Esophagus muscularis mucosa (tissue), 4 donors: ENCODE results near the gene PLEKHG4. TPM values are rescaled to one million over a fixed set of nuclear protein-coding genes. Genes with fewer than 3 reads are reported as not detected.

Source experiments
- DNase-seq: peaks from one replicate; pipeline ENCODE4 v3.0.0-alpha.2; 2017; ENCODE audit errors: extremely low spot score
- H3K27ac ChIP-seq, 4 donors: fragments of 200-600 bp; sonication (generic); replicated peaks in 1 of 4; 1 replicate in 3 of 4; 2 replicates in 1 of 4; pipeline ENCODE4 v1.5.1; 2016 to 2019; ENCODE audit warnings: mild to moderate bottlenecking in 1 of 4
- H3K27me3 ChIP-seq, 4 donors: fragments of 200-600 bp; sonication (generic); one replicate each; pipeline versions ENCODE4 v1.5.1 to v1.6.0; 2016 to 2019
- H3K36me3 ChIP-seq, 4 donors: fragments of 200-600 bp; sonication (generic); one replicate each; pipeline ENCODE4 v1.5.1; 2016 to 2019
- H3K4me1 ChIP-seq, 4 donors: fragments of 200-600 bp; sonication (generic); one replicate each; pipeline ENCODE4 v1.5.1; 2016 to 2019
- H3K4me3 ChIP-seq, 4 donors: fragments of 200-600 bp; sonication (generic); 1 replicate in 2 of 4; 2 replicates in 2 of 4; pipeline ENCODE4 v1.5.1; 2016 to 2019; ENCODE audit warnings: mild to moderate bottlenecking in 4 of 4, moderate library complexity in 1 of 4
- H3K9me3 ChIP-seq, 4 donors: fragments of 200-600 bp; sonication (generic); 1 replicate in 3 of 4; 2 replicates in 1 of 4; pipeline ENCODE4 v1.5.1; 2016 to 2019
- CTCF ChIP-seq, 3 experiments: fragments of 200-600 bp in 2 of 3; fragments of 450-650 bp in 1 of 3; sonication (generic) in 2 of 3; IDR thresholded peaks; one replicate each; pipeline ENCODE4 v1.5.1; 2017 to 2019; ENCODE audit warnings: antibody characterized with exemption in 3 of 3, mild to moderate bottlenecking in 2 of 3, moderate library complexity in 1 of 3
- EP300 ChIP-seq: sonication (generic); formaldehyde crosslinking; IDR thresholded peaks from one replicate; pipeline ENCODE4 v1.6.1; 2017; ENCODE audit warnings: antibody characterized with exemption
- POLR2A ChIP-seq: fragments of 450-650 bp; IDR thresholded peaks from one replicate; pipeline ENCODE4 v1.6.1; 2017; ENCODE audit warnings: antibody characterized with exemption, moderate library complexity, mild to moderate bottlenecking, low read depth
- POLR2AphosphoS5 ChIP-seq, 2 donors: sonication (generic); formaldehyde crosslinking; IDR thresholded peaks; one replicate each; pipeline ENCODE4 v1.6.1; 2017; ENCODE audit warnings: antibody characterized with exemption in 2 of 2
- WGBS: methylation state at CpG from one replicate; pipeline ENCODE4 v1.1.5; 2018; 5-methylcytosine and 5-hydroxymethylcytosine counted together
- intact Hi-C: fragments of 100-400 bp; cut with DNase I; formaldehyde crosslinking; loops from one replicate; pipeline ENCODE4 v1.15.1; 2023
- total RNA-seq, 4 donors: library from RNA; depleted of rRNA; stranded (reverse); fragments of >200 nt; gene quantifications; one replicate each; pipeline versions ENCODE4 v1.1.0 to v1.2.1, GENCODE V29; 2016

PLEKHG4 gene
- total RNA-seq, 4 donors from 2014 or later = 3.0 to 8.7 (median 3.2) TPM

GRCh38 chr16:67247192-67248072 lies 31.9 kb upstream of the PLEKHG4 start, which contains the start of gene FHOD1:
Gene FHOD1, minus strand, starts transcription at chr16:67247481. Its CDS starts 71 bp downstream, at chr16:67247410.
- under 1% methylated on average over 26 of the region's 60 CpGs for WGBS
- intact Hi-C loops = no loop called here

GRCh38 chr16:67248073-67248400 lies 31.3 kb upstream of the PLEKHG4 start:
- intact Hi-C loops = no loop called here
- peaks cover 50 to 65% (median 58%) of the 10 kb centered on the region in 4 donors for H3K4me1 ChIP-seq
- H3K27ac ChIP-seq = peak overlapping the region in 3 of 4 donors; percentile 81 to 87 (median 82)

More at GRCh38 chr16:67247192-67248072, 31.9 kb upstream of the PLEKHG4 start, which contains the start of gene FHOD1:
- peak; percentile 86 to 92 for TF ChIP-seq POLR2AphosphoS5 (IDR thresholded peaks at IDR 0.05)
- no peak for TF ChIP-seq EP300
- peak; percentile 64 for TF ChIP-seq POLR2A
- TF ChIP-seq CTCF (IDR thresholded peaks at IDR 0.05) = peak in 1 of 3 experiments; percentile 7
- Histone ChIP-seq H3K4me3 (peak within 1 kb of the TSS; percentile 70 to 75 (median 74)), H3K27me3 (peaks cover 0 to 39% (median 7%) of the 10 kb centered on the region in 4 donors), H3K27ac (peak within 1 kb of the TSS; percentile 81 to 88 (median 84)), H3K36me3 (no peaks in the 10 kb centered on the region), H3K4me1 (peaks cover 56 to 69% (median 63%) of the 10 kb centered on the region in 4 donors), H3K9me3 (no peaks in the 10 kb centered on the region)
- DNase-seq = peak; percentile 99

GRCh38 chr16:67248401-67249177 lies 30.7 kb upstream of the PLEKHG4 start, which contains the start of gene SLC9A5:
Gene SLC9A5, plus strand, starts transcription at chr16:67248979. Its CDS starts 36 bp downstream, at chr16:67249015.
- Histone ChIP-seq H3K27me3 (peaks cover 0 to 45% (median 8%) of the 10 kb centered on the region in 4 donors), H3K4me3 (peak within 1 kb of the TSS; percentile 70 to 75 (median 74)), H3K27ac (peak within 1 kb of the TSS; percentile 81 to 88 (median 84)), H3K36me3 (no peaks in the 10 kb centered on the region), H3K9me3 (no peaks in the 10 kb centered on the region), H3K4me1 (peaks cover 45 to 60% (median 53%) of the 10 kb centered on the region in 4 donors)
- no peak for DNase-seq
- 2% methylated on average over 31 of the region's 75 CpGs for WGBS
- TF ChIP-seq EP300 = no peak
- TF ChIP-seq CTCF (IDR thresholded peaks at IDR 0.05) = peak; percentile 21 to 30 (median 26)
- intact Hi-C loops = no loop called here

More at GRCh38 chr16:67248073-67248400, 31.3 kb upstream of the PLEKHG4 start:
- TF ChIP-seq CTCF (IDR thresholded peaks at IDR 0.05) (no peak), POLR2A (no peak), POLR2AphosphoS5 (IDR thresholded peaks at IDR 0.05) (no peak), EP300 (no peak)
- no peak for DNase-seq
- peaks cover 0 to 44% (median 7%) of the 10 kb centered on the region in 4 donors for H3K27me3 ChIP-seq
- peak overlapping the region; percentile 70 to 75 (median 74) for H3K4me3 ChIP-seq
- H3K36me3 ChIP-seq = no peaks in the 10 kb centered on the region
- WGBS = 1% methylated on average over 7 of the region's 7 CpGs
- no peaks in the 10 kb centered on the region for H3K9me3 ChIP-seq

- Histone ChIP-seq H3K27me3 (peaks cover 0 to 49% (median 9%) of the 10 kb centered on the region in 4 donors), H3K27ac (no peak overlapping the region)
Measured at GRCh38 chr16:67249178-67250044, 29.9 kb upstream of the PLEKHG4 start.

More at GRCh38 chr16:67249178-67250044, 29.9 kb upstream of the PLEKHG4 start:
- DNase-seq = no peak
- intact Hi-C loops = no loop called here
- Histone ChIP-seq H3K4me3 (peak overlapping the region; percentile 70 to 75 (median 74)), H3K36me3 (no peaks in the 10 kb centered on the region), H3K9me3 (no peaks in the 10 kb centered on the region), H3K4me1 (peaks cover 37 to 52% (median 45%) of the 10 kb centered on the region in 4 donors)
- TF ChIP-seq CTCF (IDR thresholded peaks at IDR 0.05) = no peak
- no peak for TF ChIP-seq POLR2A
- no peak for TF ChIP-seq EP300
- no peak for TF ChIP-seq POLR2AphosphoS5 (IDR thresholded peaks at IDR 0.05)
- WGBS = 35% methylated on average over 10 of the region's 22 CpGs
